Measurements from ENCODE around the gene TAF1B.

The TAF1B gene

DNA sequence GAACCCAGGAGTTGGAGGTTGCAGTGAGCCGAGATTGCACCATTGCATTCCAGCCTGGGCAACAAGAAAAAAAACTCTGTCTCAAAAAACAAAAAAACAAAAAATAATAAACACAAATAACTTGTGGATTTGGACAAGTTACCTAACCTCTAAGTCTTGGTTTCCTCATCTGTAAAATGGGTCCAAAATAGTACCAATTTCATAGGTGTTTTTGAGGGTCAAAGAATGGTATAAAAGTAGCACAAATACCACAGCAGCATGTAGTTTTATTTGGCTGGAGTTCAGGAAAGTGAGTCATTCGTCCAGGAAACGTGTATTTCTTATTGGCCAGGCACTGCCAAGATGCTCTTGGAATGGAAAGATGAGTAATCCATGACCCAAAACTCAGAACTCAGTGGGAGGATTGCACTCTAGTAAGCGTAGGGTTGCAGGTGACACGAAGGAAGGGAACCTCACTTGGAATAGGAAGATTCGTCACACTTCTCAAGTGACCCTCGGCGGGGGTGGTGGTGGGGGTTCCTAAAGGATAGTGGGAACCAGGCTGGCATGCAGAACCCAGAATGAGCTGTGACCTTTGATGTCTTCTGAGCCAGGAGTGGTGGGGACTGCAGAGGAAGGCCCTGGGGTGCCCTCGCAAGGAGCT, 132.7 kb downstream of the TAF1B start:
- DNase-seq (ENCODE audit: extremely low spot score, insufficient read length, low read depth) = no peak

DNA sequence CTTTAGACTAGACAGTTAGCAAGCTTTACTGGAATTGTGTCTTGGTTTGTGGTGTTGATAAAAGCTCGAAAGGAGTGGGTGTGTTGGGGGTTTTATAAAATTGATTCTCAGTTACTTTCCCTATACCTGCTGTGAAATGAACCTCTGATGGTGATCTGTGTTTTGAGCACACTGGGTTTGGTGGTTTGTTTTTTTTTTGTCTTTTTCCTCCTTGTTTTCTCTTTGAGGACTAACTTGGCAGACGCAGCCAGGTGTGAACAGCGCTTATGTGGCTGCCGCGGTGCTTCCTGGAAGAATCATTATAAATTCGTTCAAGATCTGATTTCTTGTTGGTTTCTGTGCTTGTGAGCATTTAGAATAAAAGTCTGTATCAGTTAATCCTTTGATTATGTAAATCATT, 136.7 kb downstream of the TAF1B start:
- no peak for FAIRE-seq

More for the DNA sequence above, 132.7 kb downstream of the TAF1B start:
- FAIRE-seq = no peak

DNA sequence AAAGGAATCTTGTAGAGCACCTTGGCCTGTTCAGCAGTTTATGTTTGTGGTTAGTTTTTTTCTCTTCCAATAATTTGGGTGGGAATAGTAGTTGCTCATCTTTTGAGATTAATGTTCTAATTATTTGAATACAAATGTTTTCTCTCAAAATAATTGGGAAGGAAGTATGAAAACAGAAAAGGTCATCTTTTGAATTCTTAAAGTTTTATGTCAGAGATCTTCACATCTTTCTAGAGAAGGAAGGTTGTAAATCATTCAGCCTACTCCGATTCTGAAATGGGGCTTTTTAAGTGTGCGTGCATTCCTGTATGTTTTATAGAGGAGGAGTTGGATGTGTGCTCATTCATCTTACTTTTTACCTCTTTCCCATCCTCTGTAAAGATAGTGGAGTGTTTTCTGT, 137.2 kb downstream of the TAF1B start:
- DNase-seq (ENCODE audit: extremely low spot score, insufficient read length, low read depth) (no peak), FAIRE-seq (no peak)

More for the DNA sequence above, 136.7 kb downstream of the TAF1B start:
- DNase-seq (ENCODE audit: extremely low spot score, insufficient read length, low read depth) = no peak

DNA sequence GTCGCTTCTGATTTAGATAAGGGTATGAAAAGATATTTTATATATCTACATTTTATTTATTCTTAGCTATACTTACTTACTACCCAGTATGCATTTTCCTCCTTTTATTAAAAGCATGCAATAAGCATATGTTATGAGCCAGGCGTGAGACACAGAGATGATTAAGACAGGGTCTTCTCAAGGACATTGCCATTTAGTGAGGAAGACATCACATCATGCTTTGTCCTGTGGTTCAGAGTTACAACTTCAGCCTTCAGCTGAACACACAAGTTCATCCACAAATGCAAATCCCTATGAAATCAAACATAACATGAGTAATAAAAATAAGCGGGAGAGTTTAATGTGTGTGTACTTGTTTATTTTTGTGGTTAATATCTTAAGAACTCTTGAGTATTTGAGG, 138.4 kb downstream of the TAF1B start:
- DNase-seq (ENCODE audit: extremely low spot score, insufficient read length, low read depth) (no peak), FAIRE-seq (no peak)

DNA sequence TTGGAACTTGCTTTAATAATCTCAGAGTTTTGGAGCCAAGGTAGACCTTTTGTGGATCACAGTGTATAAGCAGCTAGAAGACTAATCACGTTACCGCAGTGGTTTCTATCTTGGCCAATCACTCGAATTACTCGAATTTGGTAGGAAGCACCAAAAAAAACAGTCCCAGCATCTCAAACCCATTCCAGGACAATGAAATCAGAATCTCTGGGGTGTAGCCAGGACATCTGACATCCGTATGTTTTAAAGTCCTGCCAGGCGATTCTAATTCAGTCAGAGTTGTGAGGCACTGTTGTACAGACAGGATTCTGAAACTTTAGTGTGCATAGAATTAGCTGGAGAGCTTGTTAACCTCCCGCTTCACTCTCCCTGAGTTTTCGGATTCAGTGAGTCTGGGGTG, 139.0 kb downstream of the TAF1B start:
- no peak for FAIRE-seq
- DNase-seq (ENCODE audit: extremely low spot score, insufficient read length, low read depth) = no peak

DNA sequence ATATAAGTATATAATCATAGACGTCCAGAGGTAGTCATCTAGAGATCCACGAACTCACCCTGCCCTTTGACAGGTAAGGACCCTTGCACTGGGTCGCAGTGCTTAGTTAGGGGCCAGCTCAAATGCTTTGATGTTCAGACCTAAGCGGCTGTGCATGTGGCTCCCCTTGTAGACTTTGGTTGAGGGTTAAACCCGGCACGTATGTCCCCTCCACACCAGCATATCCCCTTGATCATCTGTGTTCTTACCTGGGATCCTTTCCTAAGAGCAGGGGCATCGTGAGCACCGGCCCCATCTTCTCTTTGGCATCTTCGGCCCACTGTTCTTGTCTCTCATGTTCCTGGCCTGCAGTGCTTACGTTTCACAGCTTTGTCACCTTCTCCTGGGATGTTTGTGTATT, 139.6 kb downstream of the TAF1B start:
- DNase-seq (ENCODE audit: extremely low spot score, insufficient read length, low read depth) = no peak
- no peak for FAIRE-seq

DNA sequence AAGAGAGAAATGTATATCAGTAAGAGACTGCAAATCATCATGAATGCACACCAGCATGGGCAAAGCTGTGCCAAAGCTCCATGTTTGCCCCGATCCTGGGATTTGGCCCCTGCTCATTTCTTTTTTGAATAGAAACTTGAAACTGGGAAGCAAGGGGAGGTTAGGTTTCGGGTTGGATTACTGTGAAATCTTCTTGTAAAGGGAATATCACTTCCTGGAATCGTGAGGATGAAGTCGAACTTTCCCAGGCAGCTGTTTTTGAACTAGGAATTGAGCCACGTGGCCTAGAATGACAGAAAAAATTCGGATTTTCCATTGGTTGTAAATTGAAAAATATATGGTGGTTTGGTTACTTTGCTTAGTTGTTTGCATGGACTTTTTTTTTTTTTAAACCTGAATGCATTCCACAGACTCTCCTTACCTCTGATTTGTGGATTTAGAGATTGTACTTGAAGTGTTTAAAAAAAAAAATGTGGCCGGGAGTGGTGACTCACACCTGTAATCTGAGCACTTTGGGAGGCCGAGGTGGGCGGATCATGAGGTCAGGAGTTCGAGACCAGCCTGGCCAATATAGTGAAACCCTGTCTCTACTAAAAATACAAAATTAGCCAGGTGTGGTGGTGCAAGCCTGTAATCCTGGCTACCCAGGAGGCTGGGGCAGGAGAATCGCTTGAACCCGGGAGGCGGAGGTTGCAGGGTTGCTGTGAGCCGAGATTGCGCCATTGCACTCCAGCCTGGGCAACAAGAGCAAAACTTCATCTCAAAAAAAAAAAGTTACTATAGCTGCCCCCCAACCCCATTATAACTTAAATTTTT, 140.3 kb downstream of the TAF1B start:
- FAIRE-seq (no peak), DNase-seq (ENCODE audit: extremely low spot score, insufficient read length, low read depth) (no peak)
